Astrocyte (in vitro differentiated cells and primary cell): ENCODE measurements around the gene DDIT4. TPM values are rescaled to one million over a fixed set of nuclear protein-coding genes. Genes with fewer than 3 reads are reported as not detected.
A peak's percentile ranks its signal among the peaks of the same experiment; 100 is the strongest.

Source experiments
- DNase-seq: peaks from one replicate; pipeline ENCODE4 v3.0.0-alpha.2; 2010; ENCODE audit warnings: low read depth
- FAIRE-seq: peaks from 2 replicates; lab custom pipeline; 2011; peaks lifted over from hg19 to GRCh38; lab: Jason Lieb, UNC
- H2AFZ ChIP-seq: 2 replicates; pipeline ENCODE4 v1.6.0; 2012; ENCODE audit warnings: low read depth, low read length, inconsistent platforms
- H3K27ac ChIP-seq: 2 replicates; pipeline ENCODE4 v1.5.1; 2011; ENCODE audit warnings: low read depth, low read length, inconsistent platforms
- H3K27me3 ChIP-seq: 2 replicates; pipeline ENCODE4 v1.6.0; 2011; ENCODE audit warnings: low read length, inconsistent platforms; ENCODE audit not compliant: insufficient read depth
- H3K36me3 ChIP-seq: 2 replicates; pipeline ENCODE4 v1.5.1; 2011; ENCODE audit warnings: low read length, inconsistent platforms; ENCODE audit not compliant: insufficient read depth
- H3K4me1 ChIP-seq: 2 replicates; pipeline ENCODE4 v1.5.1; 2011; ENCODE audit warnings: low read length, inconsistent platforms; ENCODE audit not compliant: insufficient read depth
- H3K4me2 ChIP-seq: 2 replicates; pipeline ENCODE4 v1.6.0; 2012; ENCODE audit warnings: low read length, inconsistent platforms
- H3K4me3 ChIP-seq: 2 replicates; pipeline ENCODE4 v1.5.1; 2011; ENCODE audit warnings: low read depth, mild to moderate bottlenecking, low read length, inconsistent platforms; ENCODE audit not compliant: insufficient read depth
- H3K79me2 ChIP-seq: 2 replicates; pipeline ENCODE4 v1.6.0; 2012; ENCODE audit warnings: mild to moderate bottlenecking, low read length, inconsistent platforms; ENCODE audit not compliant: insufficient read depth
- H3K9ac ChIP-seq: 2 replicates; pipeline ENCODE4 v1.6.0; 2012; ENCODE audit warnings: mild to moderate bottlenecking, low read length, inconsistent platforms
- H3K9me3 ChIP-seq: 2 replicates; pipeline ENCODE4 v1.5.1; 2012; ENCODE audit warnings: low read depth, mild to moderate bottlenecking, low read length, inconsistent platforms; ENCODE audit not compliant: insufficient read depth
- H4K20me1 ChIP-seq: 2 replicates; pipeline ENCODE4 v1.6.0; 2012; ENCODE audit warnings: low read length, inconsistent platforms; ENCODE audit not compliant: insufficient read depth
- H3K27ac Mint-ChIP-seq: one replicate; pipeline ENCODE4 v1.8.0; 2021; ENCODE audit warnings: mild to moderate bottlenecking, mixed read lengths; ENCODE audit not compliant: unreplicated experiment
- H3K27me3 Mint-ChIP-seq: one replicate; pipeline ENCODE4 v1.8.0; 2021; ENCODE audit warnings: low read depth, mixed read lengths; ENCODE audit not compliant: unreplicated experiment
- H3K36me3 Mint-ChIP-seq: one replicate; pipeline ENCODE4 v1.8.0; 2021; ENCODE audit warnings: low read depth, mixed read lengths; ENCODE audit not compliant: unreplicated experiment
- H3K4me1 Mint-ChIP-seq: one replicate; pipeline ENCODE4 v1.8.0; 2021; ENCODE audit warnings: low read depth, mixed read lengths; ENCODE audit not compliant: unreplicated experiment
- H3K4me3 Mint-ChIP-seq: one replicate; pipeline ENCODE4 v1.8.0; 2021; ENCODE audit warnings: mild to moderate bottlenecking, moderate library complexity, mixed read lengths; ENCODE audit not compliant: unreplicated experiment
- H3K9me3 Mint-ChIP-seq: one replicate; pipeline ENCODE4 v1.8.0; 2021; ENCODE audit warnings: mild to moderate bottlenecking, mixed read lengths; ENCODE audit not compliant: unreplicated experiment
- CTCF ChIP-seq: IDR thresholded peaks from 2 replicates; pipeline ENCODE4 v1.5.1; 2011; ENCODE audit warnings: low read depth, mild to moderate bottlenecking, inconsistent platforms, low read length, moderate library complexity; ENCODE audit not compliant: insufficient read depth
- EZH2 ChIP-seq: IDR thresholded peaks from 2 replicates; pipeline ENCODE4 v1.6.1; 2012; ENCODE audit warnings: mild to moderate bottlenecking, low read length, inconsistent platforms; ENCODE audit not compliant: insufficient read depth
- total RNA-seq: library from RNA; stranded (reverse); gene quantifications from 2 replicates; pipeline ENCODE4 v1.2.1, GENCODE V29; 2021

The DDIT4 gene
- total RNA-seq, 1 donor from 2014 or later = 244 TPM

- Histone ChIP-seq H2AFZ (no peak overlapping the region), H3K4me1 (peaks cover 23% of the 10 kb centered on the region), H3K27ac (no peak overlapping the region), H3K9me3 (no peaks in the 10 kb centered on the region), H3K4me2 (no peak overlapping the region), H3K9ac (no peak overlapping the region), H3K4me3 (no peak overlapping the region), H3K27me3 (no peaks in the 10 kb centered on the region), H3K36me3 (no peaks in the 10 kb centered on the region), H3K79me2 (peaks cover 9% of the 10 kb centered on the region), H4K20me1 (peaks cover 27% of the 10 kb centered on the region)
- H3K4me1 Mint-ChIP-seq = peaks cover 11% of the 10 kb centered on the region
- peaks cover 18% of the 10 kb centered on the region for H3K36me3 Mint-ChIP-seq
- TF ChIP-seq EZH2 = no peak
- TF ChIP-seq CTCF = no peak
- H3K27ac Mint-ChIP-seq = peak overlapping the region; percentile 96
- DNase-seq (no peak), FAIRE-seq (no peak)
- no peaks in the 10 kb centered on the region for H3K27me3 Mint-ChIP-seq
- peak overlapping the region; percentile 99 for H3K4me3 Mint-ChIP-seq
- no peaks in the 10 kb centered on the region for H3K9me3 Mint-ChIP-seq
Observed at GRCh38 chr10:72277340-72277995, 3.7 kb downstream of the DDIT4 start.

GRCh38 chr10:72277996-72278667 is 4.4 kb downstream of the DDIT4 start:
- no peak for DNase-seq
- peaks cover 17% of the 10 kb centered on the region for H3K4me1 ChIP-seq
- peaks cover 9% of the 10 kb centered on the region for H3K79me2 ChIP-seq
- H3K27ac ChIP-seq = no peak overlapping the region
- H3K27me3 ChIP-seq = no peaks in the 10 kb centered on the region
- no peak overlapping the region for H3K4me2 ChIP-seq
- Mint-ChIP-seq H3K9me3 (no peaks in the 10 kb centered on the region), H3K4me1 (peaks cover 11% of the 10 kb centered on the region), H3K27me3 (no peaks in the 10 kb centered on the region), H3K36me3 (peaks cover 18% of the 10 kb centered on the region), H3K4me3 (peak overlapping the region; percentile 48), H3K27ac (peak overlapping the region; percentile 67)
- H3K9ac ChIP-seq = no peak overlapping the region
- TF ChIP-seq EZH2 = no peak
- no peak for TF ChIP-seq CTCF
- no peaks in the 10 kb centered on the region for H3K9me3 ChIP-seq
- H3K36me3 ChIP-seq = no peaks in the 10 kb centered on the region
- peaks cover 27% of the 10 kb centered on the region for H4K20me1 ChIP-seq
- H3K4me3 ChIP-seq = no peak overlapping the region
- FAIRE-seq = no peak
- no peak overlapping the region for H2AFZ ChIP-seq
